Mesenchymal stem cell (in vitro differentiated cells and primary cell): ENCODE results near the gene MIP.

Experiments
- DNase-seq: peaks from one replicate; pipeline ENCODE4 v3.0.0-alpha.2; 2013
- H2AFZ ChIP-seq: one replicate; pipeline ENCODE4 v1.6.1; 2013; ENCODE audit warnings: low read depth, mild to moderate bottlenecking, control low read depth, inconsistent platforms, low read length, moderate library complexity
- H2AK5ac ChIP-seq: 2 replicates; pipeline ENCODE4 v1.6.1; 2013; ENCODE audit warnings: low read length, moderate library complexity, mild to moderate bottlenecking, inconsistent platforms; ENCODE audit not compliant: severe bottlenecking
- H2BK120ac ChIP-seq: one replicate; pipeline ENCODE4 v1.6.1; 2013; ENCODE audit warnings: low read depth, mild to moderate bottlenecking, inconsistent platforms, low read length, moderate library complexity
- H2BK12ac ChIP-seq, 2 experiments: one replicate each; pipeline ENCODE4 v1.6.1; 2013; ENCODE audit warnings: inconsistent platforms in 2 of 2, low read length in 2 of 2, mild to moderate bottlenecking in 2 of 2, moderate library complexity in 2 of 2, control low read depth in 1 of 2
- H2BK15ac ChIP-seq: one replicate; pipeline ENCODE4 v1.6.1; 2013; ENCODE audit warnings: mild to moderate bottlenecking, low read depth, inconsistent platforms; ENCODE audit not compliant: poor library complexity, severe bottlenecking
- H2BK5ac ChIP-seq: 2 replicates; pipeline ENCODE4 v1.6.1; 2013; ENCODE audit warnings: low read depth, mild to moderate bottlenecking, low read length, control low read depth, inconsistent platforms; ENCODE audit not compliant: poor library complexity, severe bottlenecking
- H3K14ac ChIP-seq, 2 experiments: one replicate each; pipeline ENCODE4 v1.6.1; 2013; ENCODE audit warnings: inconsistent platforms in 2 of 2, low read length in 2 of 2, control low read depth in 1 of 2, mild to moderate bottlenecking in 1 of 2, moderate library complexity in 1 of 2
- H3K18ac ChIP-seq, 2 experiments: one replicate each; pipeline ENCODE4 v1.6.1; 2013; ENCODE audit warnings: inconsistent platforms in 2 of 2, low read length in 2 of 2, control low read depth in 1 of 2, low read depth in 1 of 2, mild to moderate bottlenecking in 1 of 2
- H3K23ac ChIP-seq, 2 experiments: one replicate each; pipeline ENCODE4 v1.6.1; 2013; ENCODE audit warnings: inconsistent platforms in 2 of 2, low read length in 2 of 2, mild to moderate bottlenecking in 2 of 2, moderate library complexity in 2 of 2, control low read depth in 1 of 2
- H3K27ac ChIP-seq: 2 replicates; pipeline ENCODE4 v1.5.1; 2013; ENCODE audit warnings: mild to moderate bottlenecking, moderate library complexity, low read length, control low read depth, inconsistent platforms; ENCODE audit not compliant: poor library complexity, severe bottlenecking
- H3K27me3 ChIP-seq, 2 experiments: 2 replicates each; pipeline versions ENCODE4 v1.6.1 to v1.7.0; 2013; ENCODE audit warnings: low read length in 2 of 2, mild to moderate bottlenecking in 2 of 2, moderate library complexity in 2 of 2, control low read depth in 1 of 2, inconsistent platforms in 1 of 2; ENCODE audit not compliant: control insufficient read depth in 1 of 2, insufficient read depth in 1 of 2
- H3K36me3 ChIP-seq, 2 experiments: 2 replicates each; pipeline versions ENCODE4 v1.6.1 to v1.7.0; 2013; ENCODE audit warnings: low read length in 2 of 2, control low read depth in 1 of 2, inconsistent platforms in 1 of 2, low read depth in 1 of 2, mild to moderate bottlenecking in 1 of 2; ENCODE audit not compliant: insufficient read depth in 2 of 2, control insufficient read depth in 1 of 2
- H3K4ac ChIP-seq, 2 experiments: one replicate each; pipeline ENCODE4 v1.6.1; 2013; ENCODE audit warnings: inconsistent platforms in 2 of 2, low read length in 2 of 2, mild to moderate bottlenecking in 2 of 2, moderate library complexity in 2 of 2, control low read depth in 1 of 2, low read depth in 1 of 2
- H3K4me1 ChIP-seq: 2 replicates; pipeline ENCODE4 v1.6.1; 2013; ENCODE audit warnings: low read depth, low read length, control low read depth; ENCODE audit not compliant: control insufficient read depth, insufficient read depth
- H3K4me2 ChIP-seq: 2 replicates; pipeline ENCODE4 v1.6.1; 2013; ENCODE audit warnings: low read length, mild to moderate bottlenecking, inconsistent platforms; ENCODE audit not compliant: poor library complexity, severe bottlenecking
- H3K4me3 ChIP-seq, 2 experiments: 2 replicates each; pipeline versions ENCODE4 v1.5.1 to v1.7.0; 2013; ENCODE audit warnings: low read length in 2 of 2, mild to moderate bottlenecking in 2 of 2, control low read depth in 1 of 2, low read depth in 1 of 2; ENCODE audit not compliant: insufficient read depth in 1 of 2
- H3K79me1 ChIP-seq: replicated peaks from 2 replicates; pipeline ENCODE4 v1.6.1; 2013; ENCODE audit warnings: mild to moderate bottlenecking, control low read depth, low read length, inconsistent platforms; ENCODE audit not compliant: poor library complexity, severe bottlenecking
- H3K9ac ChIP-seq: 2 replicates; pipeline ENCODE4 v1.7.0; 2013; ENCODE audit warnings: mild to moderate bottlenecking, low read length, moderate library complexity
- H3K9me3 ChIP-seq: 2 replicates; pipeline ENCODE4 v1.7.0; 2013; ENCODE audit warnings: mild to moderate bottlenecking, low read length; ENCODE audit not compliant: control insufficient read depth
- H4K8ac ChIP-seq: one replicate; pipeline ENCODE4 v1.6.1; 2013; ENCODE audit warnings: inconsistent platforms, mild to moderate bottlenecking, low read length, moderate library complexity
- H4K91ac ChIP-seq: one replicate; pipeline ENCODE4 v1.6.1; 2013; ENCODE audit warnings: mild to moderate bottlenecking, low read length, inconsistent platforms
- WGBS: methylation state at CpG from one replicate; pipeline ENCODE4 v1.1.7; 2013; ENCODE audit warnings: mixed read lengths; 5-methylcytosine and 5-hydroxymethylcytosine counted together

MIP gene

DNA sequence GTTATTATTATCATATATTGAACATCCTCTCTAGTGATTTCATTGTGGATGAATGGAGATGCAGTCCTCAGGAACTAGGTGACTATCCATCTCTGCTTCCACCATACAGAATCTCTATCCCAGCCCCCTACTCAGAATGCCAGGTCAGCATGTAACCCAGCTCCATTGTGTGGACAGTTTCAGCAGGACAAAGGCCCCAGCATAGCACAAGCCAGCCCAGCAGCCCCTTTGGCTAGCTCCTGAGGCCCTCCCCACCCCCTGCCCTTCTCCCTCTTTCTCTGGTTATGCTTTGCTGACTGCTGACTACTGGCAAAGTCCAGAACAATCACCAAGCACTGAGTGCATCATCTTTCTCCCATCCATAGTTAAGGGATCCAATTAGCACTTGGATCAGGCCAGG lies 8.1 kb upstream of the MIP start:
- H3K9me3 ChIP-seq, result no peaks in the 10 kb centered on the region

DNA sequence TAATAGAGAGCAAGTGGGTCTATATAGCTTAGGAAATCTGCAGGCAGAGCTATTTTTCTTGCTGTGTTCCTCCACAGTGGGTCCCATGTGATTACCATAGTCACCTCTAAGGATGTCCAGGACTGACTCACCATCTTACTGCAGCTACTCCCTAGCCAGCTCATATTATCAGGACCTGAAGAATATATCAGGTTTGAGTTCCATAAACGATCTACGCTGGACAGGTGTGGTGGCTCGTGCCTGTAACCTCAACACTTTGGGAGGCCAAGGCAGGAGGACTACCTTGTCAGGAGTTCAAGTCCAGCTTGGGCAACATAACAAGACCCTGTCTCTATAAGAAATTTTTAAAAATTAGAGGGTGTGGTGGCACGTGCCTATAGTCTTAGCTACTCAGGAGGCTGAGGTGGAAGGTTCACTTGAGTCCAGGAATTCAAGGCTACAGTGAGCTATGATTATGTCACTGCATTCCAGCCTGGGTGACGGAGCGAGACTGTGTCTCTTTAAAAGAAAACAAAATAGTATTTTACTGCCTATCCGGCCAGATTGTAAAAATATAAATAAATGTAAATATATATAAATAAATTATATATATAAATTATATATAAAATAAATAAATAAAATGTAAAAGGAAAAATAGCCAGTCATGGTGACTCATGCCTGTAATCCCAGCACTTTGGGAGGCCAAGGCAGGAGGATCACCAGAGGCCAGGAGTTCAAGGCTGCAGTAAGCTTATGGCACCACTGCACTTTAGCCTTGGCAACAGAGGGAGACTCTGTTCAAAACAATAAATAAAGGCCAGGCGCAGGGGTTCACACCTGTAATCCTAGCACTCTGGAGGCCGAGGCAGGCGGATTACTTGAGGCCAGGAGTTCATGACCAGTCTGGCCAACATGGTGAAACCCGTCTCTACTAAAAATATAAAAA lies 7.0 kb upstream of the MIP start:
- no peak overlapping the region for H2BK12ac ChIP-seq
- peak overlapping the region; percentile 10 for H2AK5ac ChIP-seq
- H3K18ac ChIP-seq, result no peak overlapping the region
- H3K9ac ChIP-seq, result peak overlapping the region; percentile 47
- no peak overlapping the region for H3K14ac ChIP-seq
- no peak overlapping the region for H3K4me3 ChIP-seq
- H3K4me1 ChIP-seq, result peaks cover 11% of the 10 kb centered on the region
- DNase-seq, result peak; percentile 25
- 90% methylated on average over 8 of the region's 11 CpGs for WGBS
- no peak overlapping the region for H2BK120ac ChIP-seq
- no peak overlapping the region for H3K4me2 ChIP-seq
- H3K23ac ChIP-seq, result no peak overlapping the region
- no peaks in the 10 kb centered on the region for H3K79me1 ChIP-seq
- H2AFZ ChIP-seq, result no peak overlapping the region
- no peak overlapping the region for H4K91ac ChIP-seq
- no peak overlapping the region for H4K8ac ChIP-seq
- no peaks in the 10 kb centered on the region for H3K9me3 ChIP-seq
- no peaks in the 10 kb centered on the region for H3K27me3 ChIP-seq
- H3K4ac ChIP-seq, result no peak overlapping the region
- H3K27ac ChIP-seq, result peak overlapping the region; percentile 55
- no peaks in the 10 kb centered on the region for H3K36me3 ChIP-seq
- no peak overlapping the region for H2BK5ac ChIP-seq
- H2BK15ac ChIP-seq, result no peak overlapping the region

More for the DNA sequence above, 8.1 kb upstream of the MIP start:
- no peak overlapping the region for H2BK5ac ChIP-seq
- H3K36me3 ChIP-seq, result no peaks in the 10 kb centered on the region
- peak overlapping the region in 1 of 2 experiments; percentile 71 for H2BK12ac ChIP-seq
- no peak overlapping the region for H3K23ac ChIP-seq
- H4K91ac ChIP-seq, result no peak overlapping the region
- no peak overlapping the region for H3K4me2 ChIP-seq
- no peaks in the 10 kb centered on the region for H3K27me3 ChIP-seq
- H2BK15ac ChIP-seq, result no peak overlapping the region
- no peak overlapping the region for H3K14ac ChIP-seq
- no peak overlapping the region for H3K4me3 ChIP-seq
- no peaks in the 10 kb centered on the region for H3K79me1 ChIP-seq
- no peak overlapping the region for H3K4ac ChIP-seq
- H2AFZ ChIP-seq, result no peak overlapping the region
- H3K9ac ChIP-seq, result peak overlapping the region; percentile 73
- H2AK5ac ChIP-seq, result peak overlapping the region; percentile 26
- H3K4me1 ChIP-seq, result peaks cover 11% of the 10 kb centered on the region
- H3K27ac ChIP-seq, result no peak overlapping the region
- no peak overlapping the region for H4K8ac ChIP-seq
- H3K18ac ChIP-seq, result no peak overlapping the region
- no peak overlapping the region for H2BK120ac ChIP-seq
- DNase-seq, result no peak

DNA sequence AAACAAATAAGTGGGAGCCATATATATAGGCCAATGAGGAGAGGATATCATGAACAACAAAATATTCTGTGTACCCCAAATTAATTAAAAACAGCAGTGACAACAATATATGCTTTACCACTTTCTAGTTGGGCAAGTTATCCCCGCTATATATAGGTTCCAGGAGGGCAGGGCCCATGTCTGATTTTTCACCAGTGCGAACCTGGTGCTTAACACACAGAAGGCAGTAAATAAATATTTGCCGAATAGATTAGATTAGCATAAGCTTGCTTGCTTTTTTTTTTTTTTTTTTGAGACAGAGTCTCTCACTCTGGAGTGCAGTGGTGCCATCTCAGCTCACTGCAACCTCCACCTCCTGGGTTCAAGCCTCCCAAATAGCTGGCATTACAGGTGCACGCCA lies 3.4 kb upstream of the MIP start:
- H3K14ac ChIP-seq, result no peak overlapping the region
- WGBS, result 86% methylated on average over 4 of the region's 4 CpGs
- H3K27me3 ChIP-seq, result peaks cover 10 to 19% of the 10 kb centered on the region in 2 experiments
- H2AFZ ChIP-seq, result no peak overlapping the region
- no peak overlapping the region for H3K9ac ChIP-seq
- H4K8ac ChIP-seq, result no peak overlapping the region
- no peak overlapping the region for H3K23ac ChIP-seq
- H3K27ac ChIP-seq, result no peak overlapping the region
- no peak overlapping the region for H4K91ac ChIP-seq
- no peaks in the 10 kb centered on the region for H3K9me3 ChIP-seq
- H3K4me2 ChIP-seq, result no peak overlapping the region
- H3K4ac ChIP-seq, result no peak overlapping the region
- no peak overlapping the region for H3K18ac ChIP-seq
- no peak for DNase-seq
- no peak overlapping the region for H2AK5ac ChIP-seq
- H2BK12ac ChIP-seq, result no peak overlapping the region
- H2BK15ac ChIP-seq, result no peak overlapping the region
- peaks cover 11% of the 10 kb centered on the region for H3K4me1 ChIP-seq
- no peak overlapping the region for H2BK5ac ChIP-seq
- H3K4me3 ChIP-seq, result no peak overlapping the region
- H3K36me3 ChIP-seq, result no peaks in the 10 kb centered on the region
- no peak overlapping the region for H2BK120ac ChIP-seq
- no peaks in the 10 kb centered on the region for H3K79me1 ChIP-seq

DNA sequence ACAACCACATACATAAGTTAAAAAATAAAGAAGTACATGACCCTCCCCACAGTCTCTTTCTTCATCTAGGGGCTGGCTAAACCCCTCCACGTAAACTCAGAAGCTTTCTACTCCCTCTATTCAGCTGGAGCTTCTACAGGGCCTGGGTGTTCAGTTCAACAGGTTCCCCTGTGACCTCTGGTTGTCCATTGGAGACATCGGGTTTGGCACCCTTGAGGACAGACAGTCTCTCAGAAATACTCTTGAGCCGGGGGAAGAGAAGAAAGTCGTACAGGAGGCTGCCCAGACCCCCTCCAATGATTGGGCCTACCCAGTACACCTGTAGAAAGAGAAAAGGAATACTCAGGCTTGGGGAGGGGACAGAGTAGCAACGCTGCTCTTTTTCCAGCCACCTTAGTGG lies 3.3 kb downstream of the MIP start:
- Histone ChIP-seq H2BK15ac (no peak overlapping the region), H2BK5ac (no peak overlapping the region), H3K79me1 (peaks cover 6% of the 10 kb centered on the region), H3K9me3 (no peaks in the 10 kb centered on the region), H3K4me2 (no peak overlapping the region), H2BK120ac (no peak overlapping the region), H3K4me1 (no peaks in the 10 kb centered on the region), H4K91ac (no peak overlapping the region), H3K9ac (no peak overlapping the region), H3K36me3 (no peaks in the 10 kb centered on the region), H2AK5ac (no peak overlapping the region), H2BK12ac (no peak overlapping the region), H2AFZ (no peak overlapping the region), H3K4ac (no peak overlapping the region), H3K18ac (no peak overlapping the region), H3K23ac (no peak overlapping the region), H3K14ac (no peak overlapping the region), H3K27ac (no peak overlapping the region), H4K8ac (no peak overlapping the region), H3K4me3 (no peak overlapping the region), H3K27me3 (peaks cover 10 to 19% of the 10 kb centered on the region in 2 experiments)
- 68% methylated on average over 4 of the region's 5 CpGs for WGBS
- no peak for DNase-seq
